CD4-positive, alpha-beta T cell (primary cell): ENCODE results near the gene IL22. TPM values are rescaled to one million over a fixed set of nuclear protein-coding genes. Genes with fewer than 3 reads are reported as not detected.

Experiments used
- ATAC-seq: fragments of 200-7000 bp; cut with Tn5 transposase; one replicate; pipeline ENCODE4 v1.10.0; 2022; ENCODE audit warnings: mild to moderate bottlenecking; ENCODE audit not compliant: poor library complexity
- CTCF ChIA-PET: fragments of 350-600 bp; sonication (Branson Sonifier 250); formaldehyde crosslinking; loops from one replicate; lab custom pipeline; 2021; ENCODE audit warnings: antibody characterized with exemption, inconsistent platforms; lab: Charles Lee
- POLR2A ChIA-PET: fragments of 350-600 bp; sonication (Branson Sonifier 250); formaldehyde crosslinking; loops from one replicate; lab custom pipeline; 2021; ENCODE audit warnings: antibody characterized with exemption, inconsistent platforms; lab: Charles Lee
- DNase-seq, 14 experiments: peaks; one replicate each; pipeline ENCODE4 v3.0.0-alpha.2; 2013 to 2020; ENCODE audit warnings: mixed read lengths in 2 of 14
- H3K27ac ChIP-seq, 2 donors: one replicate each; pipeline versions ENCODE4 v1.5.1 to v1.7.0; 2013; ENCODE audit warnings: low read length in 2 of 2, low read depth in 1 of 2, mild to moderate bottlenecking in 1 of 2
- H3K27me3 ChIP-seq, 2 experiments: 1 replicate in 1 of 2; 2 replicates in 1 of 2; pipeline versions ENCODE4 v1.6.1 to v1.7.0; 2013; ENCODE audit warnings: low read length in 2 of 2, control low read depth in 1 of 2, mild to moderate bottlenecking in 1 of 2, moderate library complexity in 1 of 2; ENCODE audit not compliant: insufficient read depth in 2 of 2, control insufficient read depth in 1 of 2
- H3K36me3 ChIP-seq: one replicate; pipeline ENCODE4 v1.6.1; 2013; ENCODE audit warnings: low read length, control low read depth; ENCODE audit not compliant: insufficient read depth
- H3K4me1 ChIP-seq: one replicate; pipeline ENCODE4 v1.6.1; 2013; ENCODE audit warnings: low read length, control low read depth; ENCODE audit not compliant: insufficient read depth
- H3K4me3 ChIP-seq: one replicate; pipeline ENCODE4 v1.5.1; 2013; ENCODE audit warnings: mild to moderate bottlenecking, low read length, moderate library complexity
- H3K9me3 ChIP-seq, 2 experiments: 1 replicate in 1 of 2; 2 replicates in 1 of 2; pipeline versions ENCODE4 v1.6.1 to v1.7.0; 2013; ENCODE audit warnings: low read length in 2 of 2, mild to moderate bottlenecking in 2 of 2, control low read depth in 1 of 2, moderate library complexity in 1 of 2; ENCODE audit not compliant: control insufficient read depth in 1 of 2, insufficient read depth in 1 of 2
- H3K27ac Mint-ChIP-seq: one replicate; pipeline ENCODE4 v1.8.0; 2020; ENCODE audit warnings: mixed read lengths
- H3K27me3 Mint-ChIP-seq: one replicate; pipeline ENCODE4 v1.8.0; 2021; ENCODE audit warnings: mixed read lengths
- H3K36me3 Mint-ChIP-seq: one replicate; pipeline ENCODE4 v1.8.0; 2021; ENCODE audit warnings: low read depth, mixed read lengths
- H3K4me1 Mint-ChIP-seq: one replicate; pipeline ENCODE4 v1.8.0; 2021; ENCODE audit warnings: low read depth, mixed read lengths
- H3K4me3 Mint-ChIP-seq: one replicate; pipeline ENCODE4 v1.8.0; 2020; ENCODE audit warnings: mild to moderate bottlenecking, mixed read lengths
- H3K9me3 Mint-ChIP-seq: one replicate; pipeline ENCODE4 v1.8.0; 2020; ENCODE audit warnings: mixed read lengths
- CTCF ChIP-seq: fragments of 200-600 bp; IDR thresholded peaks from one replicate; pipeline ENCODE4 v1.8.0; 2022; ENCODE audit warnings: antibody characterized with exemption, mild to moderate bottlenecking
- intact Hi-C, 2 experiments: fragments of 100-400 bp; cut with DNase I in 1 of 2; cut with micrococcal nuclease in 1 of 2; formaldehyde crosslinking; loops; one replicate each; pipeline versions ENCODE4 v1.15.1 to v1.9.0; 2023 to 2025; cut with DNase I, micrococcal nuclease
- total RNA-seq, 174 experiments: library from RNA in 2 of 174; stranded (reverse) in 2 of 174; gene quantifications; one replicate each; pipeline ENCODE4 v1.2.3 and lab custom pipeline; 2021 to 2026

The IL22 gene
- total RNA-seq, 2 experiments from 2014 or later = not detected

- POLR2A ChIA-PET = interaction anchor here (0.8 kb wide), 1 partner anchor 11 kb away, joined by 3 read pairs; no protein-coding TSS in a partner anchor
- TF ChIP-seq CTCF = no peak
- Mint-ChIP-seq H3K27me3 (no peaks in the 10 kb centered on the region), H3K4me1 (peaks cover 6% of the 10 kb centered on the region), H3K9me3 (no peaks in the 10 kb centered on the region), H3K27ac (no peak within 1 kb of the TSS), H3K36me3 (no peaks in the 10 kb centered on the region), H3K4me3 (no peak within 1 kb of the TSS)
- no peaks in the 10 kb centered on the region for H3K9me3 ChIP-seq
- peaks cover 6% of the 10 kb centered on the region for H3K4me1 ChIP-seq
- no peaks in the 10 kb centered on the region for H3K27me3 ChIP-seq
- intact Hi-C loops = loop anchor here (2.0 to 10.0 kb wide), 2 partner anchors 181 to 185 kb away; no protein-coding TSS in a partner anchor
- ATAC-seq (no peak), DNase-seq (peak in 2 of 14 experiments; percentile 24 to 58)
- H3K4me3 ChIP-seq = no peak within 1 kb of the TSS
- CTCF ChIA-PET = interaction anchor here (0.6 kb wide), 1 partner anchor 91 kb away, joined by 3 read pairs; no protein-coding TSS in a partner anchor
- H3K36me3 ChIP-seq = no peaks in the 10 kb centered on the region
- H3K27ac ChIP-seq = no peak within 1 kb of the TSS
These were observed 27.6 kb downstream of the IL22 start, which contains the start of gene IL26 for GRCh38 chr12:68225576-68226476. Gene IL26 (minus strand): TSS chr12:68225810. CDS start chr12:68225756, 54 bp downstream.

- Mint-ChIP-seq H3K27me3 (no peaks in the 10 kb centered on the region), H3K27ac (no peak overlapping the region), H3K4me1 (peaks cover 6% of the 10 kb centered on the region), H3K4me3 (no peak overlapping the region), H3K36me3 (no peaks in the 10 kb centered on the region), H3K9me3 (no peaks in the 10 kb centered on the region)
- intact Hi-C loops = loop anchor here (1.0 to 10.0 kb wide), 4 partner anchors 93 to 843 kb away; no protein-coding TSS in a partner anchor
- ChIA-PET POLR2A (no interaction called here), CTCF (interaction anchor here (2.0 kb wide), 1 partner anchor 12 kb away, joined by 15 read pairs; no protein-coding TSS in a partner anchor)
- DNase-seq = no peak
- no peak overlapping the region for H3K27ac ChIP-seq
- peaks cover 6% of the 10 kb centered on the region for H3K4me1 ChIP-seq
- no peaks in the 10 kb centered on the region for H3K27me3 ChIP-seq
- ATAC-seq = no peak
- H3K36me3 ChIP-seq = no peaks in the 10 kb centered on the region
- H3K4me3 ChIP-seq = no peak overlapping the region
- TF ChIP-seq CTCF = no peak
- no peaks in the 10 kb centered on the region for H3K9me3 ChIP-seq
These were observed 28.7 kb downstream of the IL22 start for GRCh38 chr12:68224613-68225285.

- Histone ChIP-seq H3K4me3 (no peak overlapping the region), H3K27me3 (no peaks in the 10 kb centered on the region), H3K4me1 (peaks cover 6% of the 10 kb centered on the region), H3K27ac (no peak overlapping the region), H3K36me3 (no peaks in the 10 kb centered on the region), H3K9me3 (no peaks in the 10 kb centered on the region)
- no peaks in the 10 kb centered on the region for H3K36me3 Mint-ChIP-seq
- ChIA-PET POLR2A (interaction anchor here (1.0 to 2.1 kb wide), 4 partner anchors 9 to 47 kb away, joined by 3 to 13 read pairs (median 6); no protein-coding TSS in a partner anchor), CTCF (interaction anchor here (0.9 to 2.0 kb wide), 10 partner anchors 9 to 99 kb away, joined by 3 to 26 read pairs (median 7); no protein-coding TSS in a partner anchor)
- H3K4me1 Mint-ChIP-seq = peaks cover 6% of the 10 kb centered on the region
- no peaks in the 10 kb centered on the region for H3K27me3 Mint-ChIP-seq
- peak; percentile 87 for TF ChIP-seq CTCF
- intact Hi-C loops = loop anchor here (1.0 to 10.0 kb wide), 4 partner anchors 46 to 844 kb away; no protein-coding TSS in a partner anchor
- ATAC-seq (peak; percentile 97), DNase-seq (peak; percentile 48 to 89 (median 60))
- H3K9me3 Mint-ChIP-seq = no peaks in the 10 kb centered on the region
- H3K4me3 Mint-ChIP-seq = peak overlapping the region; percentile 72
- no peak overlapping the region for H3K27ac Mint-ChIP-seq
These were observed 30.2 kb downstream of the IL22 start for GRCh38 chr12:68223067-68223747.
